CD4-positive, alpha-beta T cell treated with Interleukin-12 subunit alpha and Interleukin-12 subunit beta, for 1 hour (primary cell): Measurements from ENCODE around the gene SOWAHB.

Experiments used
- DNase-seq: peaks from one replicate; pipeline ENCODE4 v3.0.0-alpha.2; 2020

SOWAHB gene

GRCh38 chr4:76850010-76850441 lies 47.9 kb downstream of the SOWAHB start:
- DNase-seq: no peak
